ENCODE results near the gene OCA2.

GRCh38 chr15:27951191-27951890 is 147.8 kb downstream of the OCA2 start:
- TF ChIP-seq, protein P1, sequence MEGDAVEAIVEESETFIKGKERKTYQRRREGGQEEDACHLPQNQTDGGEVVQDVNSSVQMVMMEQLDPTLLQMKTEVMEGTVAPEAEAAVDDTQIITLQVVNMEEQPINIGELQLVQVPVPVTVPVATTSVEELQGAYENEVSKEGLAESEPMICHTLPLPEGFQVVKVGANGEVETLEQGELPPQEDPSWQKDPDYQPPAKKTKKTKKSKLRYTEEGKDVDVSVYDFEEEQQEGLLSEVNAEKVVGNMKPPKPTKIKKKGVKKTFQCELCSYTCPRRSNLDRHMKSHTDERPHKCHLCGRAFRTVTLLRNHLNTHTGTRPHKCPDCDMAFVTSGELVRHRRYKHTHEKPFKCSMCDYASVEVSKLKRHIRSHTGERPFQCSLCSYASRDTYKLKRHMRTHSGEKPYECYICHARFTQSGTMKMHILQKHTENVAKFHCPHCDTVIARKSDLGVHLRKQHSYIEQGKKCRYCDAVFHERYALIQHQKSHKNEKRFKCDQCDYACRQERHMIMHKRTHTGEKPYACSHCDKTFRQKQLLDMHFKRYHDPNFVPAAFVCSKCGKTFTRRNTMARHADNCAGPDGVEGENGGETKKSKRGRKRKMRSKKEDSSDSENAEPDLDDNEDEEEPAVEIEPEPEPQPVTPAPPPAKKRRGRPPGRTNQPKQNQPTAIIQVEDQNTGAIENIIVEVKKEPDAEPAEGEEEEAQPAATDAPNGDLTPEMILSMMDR (conservative IDR thresholded peaks at IDR 0.05; ENCODE audit: low read depth, low read length) = no peak
- no peak for TF ChIP-seq EZH2 (IDR thresholded peaks at IDR 0.05; ENCODE audit: borderline replicate concordance, low read depth, low read length, poor library complexity, severe bottlenecking)
